PC-3 (cell line): ENCODE data around the gene CCT3.

Experiments
- CTCF ChIP-seq: fragments of 300-600 bp; sonication (generic); conservative IDR thresholded peaks from 2 replicates; pipeline ENCODE4 v1.5.1; 2017; ENCODE audit warnings: antibody characterized with exemption, low read depth, mild to moderate bottlenecking, low read length
- EZH2 ChIP-seq: fragments of 300-600 bp; sonication (generic); IDR thresholded peaks from one replicate; pipeline ENCODE4 v1.6.1; 2017; ENCODE audit warnings: antibody characterized with exemption, mild to moderate bottlenecking, low read length; ENCODE audit not compliant: unreplicated experiment

GRCh38 chr1:156281693-156282478 lies 56.2 kb downstream of the CCT3 start:
- TF ChIP-seq EZH2 (no peak), CTCF (no peak)
